NCI-H460 (cell line): Measurements from ENCODE around the gene PNO1. TPM values are rescaled to one million over a fixed set of nuclear protein-coding genes. Genes with fewer than 3 reads are reported as not detected.
"Not testable (repeated sequence)": the region's sequence is repeated elsewhere in the genome, so short reads cannot be mapped to it uniquely, and the experiment has no call there.

Experiments
- DNase-seq: peaks from one replicate; pipeline ENCODE4 v3.0.0-alpha.2; 2016; ENCODE audit warnings: low read depth; ENCODE audit errors: extremely low read depth
- polyA plus RNA-seq: library from polyadenylated mRNA; depleted of rRNA; stranded (reverse); fragments of >200 nt; gene quantifications from 2 replicates; pipeline ENCODE4 v1.2.3, GENCODE V29; 2014; cell fraction: nucleus; rRNA removed
- total RNA-seq: library from RNA; depleted of rRNA; stranded (reverse); fragments of >200 nt; shearing (Covaris generic); gene quantifications from 2 replicates; pipeline ENCODE4 v1.2.3, GENCODE V29; 2014; rRNA removed

The PNO1 gene
- total RNA-seq: 59.2 and 61.6 TPM in 2 replicates
- polyA plus RNA-seq: 25.3 and 31.2 TPM in 2 replicates

- DNase-seq: peak; percentile 92
Observed at GRCh38 chr2:68157402-68158133, at the start of gene PNO1. Gene PNO1 (plus strand): TSS chr2:68157888. CDS start chr2:68157935, 47 bp downstream.

GRCh38 chr2:68108120-68108519, 49.6 kb upstream of the PNO1 start:
- no peak for DNase-seq

GRCh38 chr2:68110102-68110501, 47.6 kb upstream of the PNO1 start:
- peak; percentile 14 for DNase-seq

- DNase-seq: no peak
Observed at GRCh38 chr2:68115965-68116364, 41.7 kb upstream of the PNO1 start.

GRCh38 chr2:68117922-68118321, 39.8 kb upstream of the PNO1 start:
- DNase-seq: not testable (repeated sequence)

GRCh38 chr2:68118816-68119215, 38.9 kb upstream of the PNO1 start:
- DNase-seq: no peak

- DNase-seq: no peak
Observed at GRCh38 chr2:68119504-68119903, 38.2 kb upstream of the PNO1 start.

- DNase-seq: peak; percentile 75
Observed at GRCh38 chr2:68121873-68122679, 35.6 kb upstream of the PNO1 start.

GRCh38 chr2:68122680-68122964, 35.1 kb upstream of the PNO1 start:
- DNase-seq: no peak

- no peak for DNase-seq
Observed at GRCh38 chr2:68124321-68124720, 33.4 kb upstream of the PNO1 start.

- no peak for DNase-seq
Observed at GRCh38 chr2:68125821-68126220, 31.9 kb upstream of the PNO1 start.

- no peak for DNase-seq
Observed at GRCh38 chr2:68126561-68126960, 31.1 kb upstream of the PNO1 start.

- no peak for DNase-seq
Observed at GRCh38 chr2:68127358-68128242, 30.1 kb upstream of the PNO1 start.

- DNase-seq: no peak
Observed at GRCh38 chr2:68134120-68134519, 23.6 kb upstream of the PNO1 start.

GRCh38 chr2:68134554-68134953, 23.1 kb upstream of the PNO1 start:
- DNase-seq: no peak

GRCh38 chr2:68135448-68136320, 22.0 kb upstream of the PNO1 start:
- DNase-seq: no peak

- no peak for DNase-seq
Observed at GRCh38 chr2:68141875-68142274, 15.8 kb upstream of the PNO1 start.

GRCh38 chr2:68151037-68151436, 6.7 kb upstream of the PNO1 start:
- DNase-seq: no peak

- no peak for DNase-seq
Observed at GRCh38 chr2:68152681-68153347, 4.9 kb upstream of the PNO1 start.

GRCh38 chr2:68155618-68156017, 2.1 kb upstream of the PNO1 start:
- no peak for DNase-seq
